H1 (cell line): ENCODE measurements around the gene RBM26.

Experiments
- EZH2 ChIP-seq: fragments of 200-600 bp; sonication (generic); IDR thresholded peaks from 2 replicates; pipeline ENCODE4 v1.7.1; 2012; ENCODE audit warnings: low read depth, mild to moderate bottlenecking, moderate library complexity, low read length, inconsistent platforms; ENCODE audit not compliant: severe bottlenecking
- NRF1 ChIP-seq: IDR thresholded peaks from 2 replicates; pipeline ENCODE4 v1.6.1; 2011; ENCODE audit warnings: mild to moderate bottlenecking, low read depth, low read length, improper control_type of control experiment

DNA sequence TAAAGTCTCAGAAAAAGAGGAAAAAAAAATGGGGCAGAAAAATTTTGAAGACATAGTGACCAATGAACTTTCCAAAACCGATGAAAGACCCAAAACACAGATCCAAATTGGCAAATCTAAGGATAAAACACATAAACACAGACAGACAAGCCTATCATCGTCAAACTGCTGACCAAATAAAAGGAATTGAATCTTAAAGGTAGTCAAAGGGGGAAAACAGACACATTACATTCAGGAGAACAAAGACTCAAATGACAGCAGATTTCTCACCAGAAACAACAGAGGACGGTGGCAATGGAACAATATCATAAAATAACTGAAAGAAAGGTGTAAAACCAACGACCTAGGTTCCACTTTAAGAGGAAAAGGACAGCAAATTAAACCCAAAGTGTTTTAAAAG is 10.2 kb downstream of the RBM26 start:
- no peak for TF ChIP-seq NRF1
- TF ChIP-seq EZH2, result no peak
